Measurements from ENCODE around the gene MBOAT7. TPM values are rescaled to one million over a fixed set of nuclear protein-coding genes. Genes with fewer than 3 reads are reported as not detected.

The MBOAT7 gene
- total RNA-seq, 2 experiments from 2014 or later: 56.9 to 58.8 TPM

Other genes with a start within 250 kb of the MBOAT7 start
- gene CACNG8, start 226.6 kb downstream of the MBOAT7 start, total RNA-seq: not detected
- gene CACNG6, start 197.9 kb downstream of the MBOAT7 start, total RNA-seq: not detected
- not detected for gene VSTM1, start 125.7 kb downstream of the MBOAT7 start, total RNA-seq
- not detected for gene TARM1, start 108.2 kb downstream of the MBOAT7 start, total RNA-seq
- gene OSCAR, start 88.8 kb downstream of the MBOAT7 start, total RNA-seq: under 1 TPM; 0.34 to 0.42 TPM
- gene NDUFA3, start 86.7 kb downstream of the MBOAT7 start, total RNA-seq: 100 to 1,000 TPM; 138 to 152 TPM
- 10 to 100 TPM; 50.9 to 51.4 TPM for gene TFPT, start 73.9 kb downstream of the MBOAT7 start, total RNA-seq
- gene PRPF31, start 73.8 kb downstream of the MBOAT7 start, total RNA-seq: 10 to 100 TPM; 77.5 to 82.8 TPM
- gene CNOT3, start 51.8 kb downstream of the MBOAT7 start, total RNA-seq: 10 to 100 TPM; 55.1 to 58.4 TPM
- gene LENG1, start 29.9 kb downstream of the MBOAT7 start, total RNA-seq: 1 to 10 TPM; 6.6 to 7.5 TPM
- under 1 TPM; 0.55 to 0.76 TPM for gene TMC4, start 16.4 kb downstream of the MBOAT7 start, total RNA-seq
- 10 to 100 TPM; 11.2 to 11.9 TPM for gene TSEN34, start 1.7 kb upstream of the MBOAT7 start, total RNA-seq
- gene RPS9, start 11.3 kb upstream of the MBOAT7 start, total RNA-seq: 1,000 to 10,000 TPM; 1,244 to 1,253 TPM
- 1 to 10 TPM; 1.1 to 1.5 TPM for gene LILRB3, start 33.4 kb upstream of the MBOAT7 start, total RNA-seq
- under 1 TPM in 1 of 2 experiments, not detected in 1; 0.18 TPM for gene LILRA6, start 53.2 kb upstream of the MBOAT7 start, total RNA-seq
- not detected for gene LILRB5, start 67.7 kb upstream of the MBOAT7 start, total RNA-seq
- not detected for gene LILRB2, start 91.5 kb upstream of the MBOAT7 start, total RNA-seq
- not detected for gene LILRA5, start 123.6 kb upstream of the MBOAT7 start, total RNA-seq
- not detected for gene LILRA4, start 149.6 kb upstream of the MBOAT7 start, total RNA-seq
- gene LAIR1, start 175.4 kb upstream of the MBOAT7 start, total RNA-seq: 10 to 100 TPM; 92.8 to 97.6 TPM
- 1 to 10 TPM in 1 of 2 experiments, under 1 TPM in 1; 0.99 to 1.3 TPM for gene TTYH1, start 225.9 kb upstream of the MBOAT7 start, total RNA-seq

Data from activated CD8-positive, alpha-beta T cell treated with anti-CD3 and anti-CD28 coated beads, Interleukin-2, amount 10 ng/mL, durations not matched to agents 7 days and 5 days (primary cell).